HPDE6-E6E7 (cell line): ENCODE measurements around the gene RPS15.

ENCODE experiments used
- DNase-seq: peaks from one replicate; pipeline ENCODE4 v3.0.0; 2011; ENCODE audit warnings: missing footprints; ENCODE audit errors: extremely low spot score

Gene RPS15

GRCh38 chr19:1420590-1420989 lies 17.6 kb upstream of the RPS15 start:
- DNase-seq, result no peak

- no peak for DNase-seq
Observed at GRCh38 chr19:1421218-1421957, 16.8 kb upstream of the RPS15 start.

GRCh38 chr19:1421958-1422305 lies 16.3 kb upstream of the RPS15 start:
- DNase-seq, result no peak

GRCh38 chr19:1422360-1422759 lies 15.8 kb upstream of the RPS15 start:
- no peak for DNase-seq

GRCh38 chr19:1422943-1423342 lies 15.3 kb upstream of the RPS15 start:
- no peak for DNase-seq

GRCh38 chr19:1423436-1424191 lies 14.6 kb upstream of the RPS15 start:
- DNase-seq, result no peak

GRCh38 chr19:1424192-1424955 lies 13.8 kb upstream of the RPS15 start:
- DNase-seq, result no peak

- no peak for DNase-seq
Observed at GRCh38 chr19:1425102-1425837, 12.9 kb upstream of the RPS15 start.

GRCh38 chr19:1425902-1426301 lies 12.3 kb upstream of the RPS15 start:
- no peak for DNase-seq

- DNase-seq, result no peak
Observed at GRCh38 chr19:1426736-1427135, 11.5 kb upstream of the RPS15 start.

GRCh38 chr19:1427221-1427920 lies 10.8 kb upstream of the RPS15 start:
- DNase-seq, result no peak

GRCh38 chr19:1428738-1429391 lies 9.3 kb upstream of the RPS15 start:
- no peak for DNase-seq

GRCh38 chr19:1429750-1430149 lies 8.4 kb upstream of the RPS15 start:
- no peak for DNase-seq

- no peak for DNase-seq
Observed at GRCh38 chr19:1430246-1430645, 8.0 kb upstream of the RPS15 start.

GRCh38 chr19:1431759-1432506 lies 6.3 kb upstream of the RPS15 start:
- DNase-seq, result no peak

- DNase-seq, result no peak
Observed at GRCh38 chr19:1432507-1432887, 5.7 kb upstream of the RPS15 start.

GRCh38 chr19:1433119-1434039 lies 4.8 kb upstream of the RPS15 start:
- DNase-seq, result no peak

GRCh38 chr19:1434040-1434366 lies 4.2 kb upstream of the RPS15 start:
- no peak for DNase-seq

- DNase-seq, result no peak
Observed at GRCh38 chr19:1434577-1435060, 3.6 kb upstream of the RPS15 start.
